Keratinocyte (primary cell): Measurements from ENCODE around the gene KCNH6. TPM values are rescaled to one million over a fixed set of nuclear protein-coding genes. Genes with fewer than 3 reads are reported as not detected.
A peak's percentile ranks its signal among the peaks of the same experiment; 100 is the strongest.

ENCODE experiments used
- DNase-seq: peaks from one replicate; pipeline ENCODE4 v3.0.0-alpha.2; 2011; ENCODE audit warnings: low read depth, missing footprints, low spot score
- FAIRE-seq: peaks from 2 replicates; lab custom pipeline; 2011; peaks lifted over from hg19 to GRCh38; lab: Jason Lieb, UNC
- H2AFZ ChIP-seq: 2 replicates; pipeline ENCODE4 v1.6.0; 2012; ENCODE audit warnings: low read length, control low read depth, inconsistent platforms; ENCODE audit not compliant: control insufficient read depth
- H3K27ac ChIP-seq: 2 replicates; pipeline ENCODE4 v1.5.1; 2011; ENCODE audit warnings: low read length; ENCODE audit not compliant: control insufficient read depth, insufficient read depth
- H3K27me3 ChIP-seq: 3 replicates; pipeline ENCODE4 v1.6.0; 2011; ENCODE audit warnings: low read length; ENCODE audit not compliant: control insufficient read depth, insufficient read depth; ENCODE audit errors: extremely low read depth
- H3K36me3 ChIP-seq, 2 experiments: 2 replicates in 1 of 2; 3 replicates in 1 of 2; pipeline ENCODE4 v1.5.1; 2011; ENCODE audit warnings: low read length in 2 of 2, mild to moderate bottlenecking in 1 of 2; ENCODE audit not compliant: control insufficient read depth in 2 of 2, insufficient read depth in 2 of 2; ENCODE audit errors: extremely low read depth in 1 of 2
- H3K4me1 ChIP-seq: 3 replicates; pipeline ENCODE4 v1.5.1; 2011; ENCODE audit warnings: low read length; ENCODE audit not compliant: control insufficient read depth, insufficient read depth; ENCODE audit errors: extremely low read depth
- H3K4me2 ChIP-seq: 3 replicates; pipeline ENCODE4 v1.6.0; 2011; ENCODE audit warnings: low read depth, low read length; ENCODE audit not compliant: control insufficient read depth, insufficient read depth; ENCODE audit errors: extremely low read depth
- H3K4me3 ChIP-seq, 3 experiments: fragments of 200-600 bp in 1 of 3; sonication (generic) in 1 of 3; 2 replicates in 2 of 3; 3 replicates in 1 of 3; pipeline ENCODE4 v1.5.1; 2011 to 2016; ENCODE audit warnings: low read length in 3 of 3, mild to moderate bottlenecking in 3 of 3, control low read depth in 2 of 3, inconsistent platforms in 1 of 3, low read depth in 1 of 3, mixed read lengths in 1 of 3, mixed run types in 1 of 3, moderate library complexity in 1 of 3; ENCODE audit not compliant: control insufficient read depth in 2 of 3, insufficient read depth in 2 of 3; ENCODE audit errors: extremely low read depth in 1 of 3
- H3K79me2 ChIP-seq: 2 replicates; pipeline ENCODE4 v1.6.0; 2012; ENCODE audit warnings: low read length; ENCODE audit not compliant: control insufficient read depth, insufficient read depth
- H3K9ac ChIP-seq: 3 replicates; pipeline ENCODE4 v1.6.0; 2011; ENCODE audit warnings: low read length; ENCODE audit not compliant: control insufficient read depth, insufficient read depth; ENCODE audit errors: extremely low read depth
- H3K9me1 ChIP-seq: 3 replicates; pipeline ENCODE4 v1.6.0; 2011; ENCODE audit warnings: low read length; ENCODE audit not compliant: control insufficient read depth, insufficient read depth; ENCODE audit errors: extremely low read depth
- H3K9me3 ChIP-seq: 2 replicates; pipeline ENCODE4 v1.5.1; 2012; ENCODE audit warnings: low read depth, low read length; ENCODE audit not compliant: control insufficient read depth
- H4K20me1 ChIP-seq: 3 replicates; pipeline ENCODE4 v1.6.0; 2011; ENCODE audit warnings: low read length; ENCODE audit not compliant: control insufficient read depth, insufficient read depth; ENCODE audit errors: extremely low read depth
- EZH2 ChIP-seq: IDR thresholded peaks from one replicate; pipeline ENCODE4 v1.6.1; 2012; ENCODE audit warnings: inconsistent platforms, mild to moderate bottlenecking, low read length, moderate library complexity
- dilution Hi-C: fragments of 300-500 bp; cut with MboI; formaldehyde crosslinking; loops from one replicate; pipeline ENCODE4 v1.7.0; 2020; ENCODE audit warnings: low sequenced_read_pairs; ENCODE audit not compliant: extremely low pct_ligation_motif_present
- polyA minus RNA-seq, 3 experiments: library from RNA; depleted of rRNA, polyadenylated mRNA; stranded (reverse); fragments of >200 nt; gene quantifications; 1 replicate in 1 of 3; 2 replicates in 1 of 3; 3 replicates in 1 of 3; pipeline ENCODE4 v1.2.3, GENCODE V29; 2011
- polyA plus RNA-seq, 5 experiments: library from polyadenylated mRNA; depleted of rRNA in 3 of 5; stranded (reverse) in 3 of 5; stranded (forward) in 1 of 5; unstranded in 1 of 5; fragments of >200 nt; gene quantifications; 1 replicate in 1 of 5; 2 replicates in 3 of 5; 3 replicates in 1 of 5; pipeline versions ENCODE4 v1.2.1 to v1.2.3, GENCODE V29; 2011 to 2012; ENCODE audit warnings: missing spikeins in 2 of 5, low read depth in 1 of 5, low replicate concordance in 1 of 5
- TF ChIP-seq, protein P1 (sequence below), 3 experiments: IDR thresholded peaks in 1 of 3; conservative IDR thresholded peaks in 1 of 3; optimal IDR thresholded peaks in 1 of 3; 2 replicates in 2 of 3; 3 replicates in 1 of 3; pipeline versions ENCODE3 to v1.5.1; 2011; ENCODE audit warnings: low read length in 3 of 3, mild to moderate bottlenecking in 3 of 3, moderate library complexity in 2 of 3, control low read depth in 1 of 3, inconsistent platforms in 1 of 3; ENCODE audit not compliant: insufficient read depth in 2 of 3; ENCODE audit errors: extremely low read depth in 1 of 3

KCNH6 gene
- polyA plus RNA-seq = not detected in 3 replicates
- not detected for polyA plus RNA-seq (2011; ENCODE audit: low read depth)
- polyA plus RNA-seq (2011; cell fraction: cytosol; rRNA removed) = not detected in 2 replicates
- not detected in 2 replicates for polyA plus RNA-seq (2011; cell fraction: nucleus; rRNA removed)
- polyA plus RNA-seq (2012; ENCODE audit: low replicate concordance) = not detected in 2 replicates
- polyA minus RNA-seq = not detected in 3 replicates
- polyA minus RNA-seq (2011; cell fraction: cytosol; rRNA and poly(A)+ RNA removed) = not detected
- not detected in 2 replicates for polyA minus RNA-seq (2011; cell fraction: nucleus; rRNA and poly(A)+ RNA removed)

- Histone ChIP-seq H3K79me2 (no peaks in the 10 kb centered on the region), H3K36me3 (no peaks in the 10 kb centered on the region), H3K27ac (no peak within 1 kb of the TSS), H3K4me2 (no peak within 1 kb of the TSS), H2AFZ (no peak within 1 kb of the TSS), H3K4me3 (no peak within 1 kb of the TSS), H3K9ac (no peak within 1 kb of the TSS), H3K9me1 (no peaks in the 10 kb centered on the region), H3K27me3 (peaks cover 28% of the 10 kb centered on the region), H3K9me3 (no peaks in the 10 kb centered on the region), H4K20me1 (no peaks in the 10 kb centered on the region), H3K4me1 (no peaks in the 10 kb centered on the region)
- no peak for FAIRE-seq
- TF ChIP-seq EZH2 = peak; percentile 28
- TF ChIP-seq, protein P1, sequence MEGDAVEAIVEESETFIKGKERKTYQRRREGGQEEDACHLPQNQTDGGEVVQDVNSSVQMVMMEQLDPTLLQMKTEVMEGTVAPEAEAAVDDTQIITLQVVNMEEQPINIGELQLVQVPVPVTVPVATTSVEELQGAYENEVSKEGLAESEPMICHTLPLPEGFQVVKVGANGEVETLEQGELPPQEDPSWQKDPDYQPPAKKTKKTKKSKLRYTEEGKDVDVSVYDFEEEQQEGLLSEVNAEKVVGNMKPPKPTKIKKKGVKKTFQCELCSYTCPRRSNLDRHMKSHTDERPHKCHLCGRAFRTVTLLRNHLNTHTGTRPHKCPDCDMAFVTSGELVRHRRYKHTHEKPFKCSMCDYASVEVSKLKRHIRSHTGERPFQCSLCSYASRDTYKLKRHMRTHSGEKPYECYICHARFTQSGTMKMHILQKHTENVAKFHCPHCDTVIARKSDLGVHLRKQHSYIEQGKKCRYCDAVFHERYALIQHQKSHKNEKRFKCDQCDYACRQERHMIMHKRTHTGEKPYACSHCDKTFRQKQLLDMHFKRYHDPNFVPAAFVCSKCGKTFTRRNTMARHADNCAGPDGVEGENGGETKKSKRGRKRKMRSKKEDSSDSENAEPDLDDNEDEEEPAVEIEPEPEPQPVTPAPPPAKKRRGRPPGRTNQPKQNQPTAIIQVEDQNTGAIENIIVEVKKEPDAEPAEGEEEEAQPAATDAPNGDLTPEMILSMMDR (optimal IDR thresholded peaks at IDR 0.05 in 1 of 3, IDR thresholded peaks at IDR 0.05 in 1 of 3, conservative IDR thresholded peaks at IDR 0.05 in 1 of 3; ENCODE audit: extremely low read depth in 1 of 3, insufficient read depth in 2 of 3, low read length in 3 of 3) = no peak
- dilution Hi-C loops = no loop called here
- no peak for DNase-seq
Observed at GRCh38 chr17:63523253-63523855, at the start of gene KCNH6. KCNH6 (plus strand) TSS chr17:63523358; CDS start chr17:63523414, 56 bp downstream.

DNA sequence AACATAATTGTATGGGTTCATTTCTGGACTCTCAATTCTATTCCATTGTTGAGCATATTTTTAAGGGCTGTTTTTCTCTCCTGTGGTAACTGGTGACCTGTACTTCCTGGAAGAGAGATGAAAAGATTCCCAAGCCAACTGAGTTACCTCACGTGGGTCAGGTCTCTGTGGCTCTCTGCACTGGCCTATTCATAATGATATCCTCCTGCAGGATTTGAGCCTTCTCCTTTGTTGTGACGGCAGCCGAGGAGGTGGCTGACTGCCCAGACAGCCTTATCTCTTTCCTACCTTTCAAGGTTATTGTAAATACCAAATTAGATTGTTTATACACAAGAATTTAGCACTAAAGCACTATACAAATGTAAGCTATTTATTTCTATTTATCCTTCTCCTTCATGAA lies 49.0 kb upstream of the KCNH6 start:
- Histone ChIP-seq H3K9me1 (no peaks in the 10 kb centered on the region), H3K79me2 (no peaks in the 10 kb centered on the region), H3K4me3 (no peak overlapping the region), H2AFZ (no peak overlapping the region), H4K20me1 (no peaks in the 10 kb centered on the region), H3K27me3 (peaks cover 33% of the 10 kb centered on the region), H3K27ac (no peak overlapping the region), H3K9ac (no peak overlapping the region), H3K9me3 (no peaks in the 10 kb centered on the region), H3K36me3 (no peaks in the 10 kb centered on the region), H3K4me2 (no peak overlapping the region), H3K4me1 (peaks cover 14% of the 10 kb centered on the region)
- FAIRE-seq (no peak), DNase-seq (no peak)
- TF ChIP-seq, protein P1 (optimal IDR thresholded peaks at IDR 0.05 in 1 of 3, IDR thresholded peaks at IDR 0.05 in 1 of 3, conservative IDR thresholded peaks at IDR 0.05 in 1 of 3; ENCODE audit: extremely low read depth in 1 of 3, insufficient read depth in 2 of 3, low read length in 3 of 3) = no peak
- no peak for TF ChIP-seq EZH2
- dilution Hi-C loops = no loop called here
